Cerebellar nuclear complex (tissue), 1 donor: Measurements from ENCODE around the gene ALKBH7.
"Not testable (repeated sequence)": the region's sequence is repeated elsewhere in the genome, so short reads cannot be mapped to it uniquely, and the experiment has no call there.

Source experiments
- DNase-seq, 2 experiments: peaks; one replicate each; lab custom pipeline; 2025; lab: John Stamatoyannopoulos, UW

ALKBH7 gene

DNA sequence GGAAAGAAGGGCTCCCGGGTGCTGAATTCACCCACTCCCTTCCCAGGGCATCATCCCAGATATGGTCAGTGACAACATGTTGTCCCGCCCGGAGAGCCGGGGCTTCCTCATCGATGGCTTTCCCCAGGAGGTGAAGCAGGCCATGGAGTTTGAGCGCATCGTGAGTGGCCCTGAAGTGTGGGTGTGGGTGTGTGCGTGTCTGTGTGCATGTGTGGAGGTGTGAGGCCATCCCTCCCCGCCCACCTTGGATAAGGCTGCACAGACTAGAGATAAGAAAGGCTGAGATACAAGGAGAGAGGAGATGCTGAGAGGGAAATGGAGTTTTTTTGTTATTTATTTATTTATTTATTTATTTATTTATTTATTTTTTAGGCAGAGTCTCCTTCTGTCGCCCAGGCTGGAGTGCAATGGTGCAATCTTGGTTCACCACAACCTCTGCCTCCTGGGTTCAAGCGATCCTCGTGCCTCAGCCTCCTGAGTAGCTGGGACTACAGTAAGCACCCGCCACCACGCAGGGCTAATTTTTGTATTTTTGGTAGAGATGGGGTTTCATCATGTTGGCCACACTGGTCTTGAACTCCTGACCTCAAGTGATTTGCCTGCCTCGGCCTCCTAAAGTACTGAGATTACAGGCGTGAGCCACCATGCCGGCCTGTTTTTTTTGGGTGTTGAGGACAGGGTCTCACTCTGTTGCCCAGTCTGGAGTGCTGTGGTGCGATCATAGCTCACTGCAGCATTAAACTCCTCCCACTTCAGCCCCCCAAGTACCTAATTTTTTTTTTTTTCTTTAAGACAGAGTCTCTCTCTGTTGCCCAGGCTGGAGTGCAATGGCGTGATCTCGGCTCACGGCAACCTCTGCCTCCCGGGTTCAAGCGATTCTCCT is 27.7 kb downstream of the ALKBH7 start:
- not testable (repeated sequence) for DNase-seq

- no peak for DNase-seq
Measured at GRCh38 chr19:6402058-6402457, 29.5 kb downstream of the ALKBH7 start.

DNA sequence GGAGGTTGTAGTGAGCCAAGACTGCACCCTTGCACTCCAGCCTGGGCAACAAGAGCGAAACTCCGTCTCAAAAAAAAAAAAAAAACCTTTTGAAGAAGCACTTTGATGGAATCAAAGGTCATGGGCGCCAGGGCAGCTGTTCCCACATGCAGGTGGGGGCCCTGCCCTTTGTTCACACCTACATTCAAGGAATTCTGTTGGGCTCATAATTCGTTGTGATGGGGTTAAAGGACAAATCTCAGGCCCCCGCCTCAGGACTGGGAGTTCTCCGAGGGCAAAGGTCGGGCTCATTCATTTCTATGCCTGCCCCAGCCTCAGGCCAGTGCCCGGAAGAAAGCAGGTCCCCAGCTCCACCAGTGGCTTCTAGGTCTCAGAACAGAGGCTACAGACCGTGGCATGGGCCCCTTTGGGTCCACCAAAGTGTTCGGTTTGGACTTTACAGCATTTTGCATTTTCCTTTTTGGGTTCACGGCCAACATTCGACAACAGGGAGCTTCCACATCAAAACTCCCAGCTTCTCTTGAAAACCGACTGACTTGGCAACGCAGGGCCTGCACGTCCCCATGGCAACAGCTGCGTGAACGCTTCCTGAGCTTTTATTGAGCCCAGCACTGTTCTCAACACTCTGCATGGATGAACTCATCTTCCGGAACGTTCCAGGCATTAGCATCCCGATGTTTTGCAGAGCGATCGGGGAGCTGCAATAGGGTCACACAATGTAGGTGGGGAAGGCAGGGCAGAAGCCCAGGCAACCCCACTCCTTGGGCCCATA is 30.4 kb downstream of the ALKBH7 start:
- peak in 1 of 2 experiments; percentile 16 for DNase-seq

GRCh38 chr19:6406401-6406800 is 33.8 kb downstream of the ALKBH7 start:
- no peak for DNase-seq

DNA sequence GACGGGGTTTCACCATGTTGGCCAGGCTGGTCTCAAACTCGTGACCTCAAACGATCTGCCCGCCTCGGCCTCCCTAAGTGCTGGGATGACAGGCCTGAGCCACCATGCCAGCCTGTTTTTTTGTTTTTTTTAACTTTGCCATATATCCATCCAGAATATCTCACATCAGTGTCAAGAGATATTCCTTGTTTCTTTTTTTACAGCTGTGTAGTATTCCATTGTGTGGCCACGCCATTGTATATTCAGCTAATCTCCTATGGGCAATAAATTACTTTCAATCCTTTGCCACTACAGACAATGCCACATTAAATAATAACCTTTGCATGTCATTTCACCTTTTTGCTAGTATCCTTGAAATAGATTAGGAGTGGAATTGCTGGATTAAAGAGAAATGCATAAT is 36.8 kb downstream of the ALKBH7 start:
- no peak for DNase-seq

GRCh38 chr19:6412061-6412446 is 39.5 kb downstream of the ALKBH7 start:
- DNase-seq, result no peak

GRCh38 chr19:6412447-6413091 is 40.0 kb downstream of the ALKBH7 start:
- no peak for DNase-seq

- no peak for DNase-seq
Measured at GRCh38 chr19:6413291-6413690, 40.7 kb downstream of the ALKBH7 start.

- DNase-seq, result no peak
Measured at GRCh38 chr19:6413721-6414643, 41.4 kb downstream of the ALKBH7 start.

GRCh38 chr19:6414793-6415590 is 42.4 kb downstream of the ALKBH7 start:
- DNase-seq, result no peak

DNA sequence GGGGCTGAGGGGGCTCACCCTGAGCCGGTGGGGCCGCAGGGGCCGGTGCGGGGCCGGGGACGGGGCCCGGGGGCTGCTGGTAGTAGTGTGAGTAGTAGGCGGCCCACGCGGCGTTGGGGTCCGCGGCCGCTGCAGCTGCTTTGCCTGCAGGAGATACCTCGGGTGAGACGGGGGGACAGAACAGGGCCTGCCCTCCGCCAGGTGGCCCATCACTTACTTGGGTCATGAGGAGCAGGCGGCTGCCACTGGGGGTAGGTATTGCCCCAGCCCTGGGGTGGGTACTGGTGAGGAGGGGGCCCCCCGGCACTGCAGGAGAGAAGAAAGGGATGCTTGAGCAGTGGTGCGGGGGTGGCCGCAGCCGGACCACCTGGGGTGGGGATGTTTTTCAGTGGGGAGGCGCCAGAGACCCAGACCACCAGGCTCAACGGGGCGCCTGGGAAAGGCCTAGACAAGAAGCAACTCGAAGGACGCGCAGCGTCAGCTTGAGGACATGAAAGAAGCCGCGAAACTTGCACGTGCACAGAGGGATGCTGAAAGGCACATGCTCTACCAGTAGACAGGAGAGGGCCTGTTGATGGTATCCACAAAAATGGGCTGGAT is 43.1 kb downstream of the ALKBH7 start:
- DNase-seq, result no peak

DNA sequence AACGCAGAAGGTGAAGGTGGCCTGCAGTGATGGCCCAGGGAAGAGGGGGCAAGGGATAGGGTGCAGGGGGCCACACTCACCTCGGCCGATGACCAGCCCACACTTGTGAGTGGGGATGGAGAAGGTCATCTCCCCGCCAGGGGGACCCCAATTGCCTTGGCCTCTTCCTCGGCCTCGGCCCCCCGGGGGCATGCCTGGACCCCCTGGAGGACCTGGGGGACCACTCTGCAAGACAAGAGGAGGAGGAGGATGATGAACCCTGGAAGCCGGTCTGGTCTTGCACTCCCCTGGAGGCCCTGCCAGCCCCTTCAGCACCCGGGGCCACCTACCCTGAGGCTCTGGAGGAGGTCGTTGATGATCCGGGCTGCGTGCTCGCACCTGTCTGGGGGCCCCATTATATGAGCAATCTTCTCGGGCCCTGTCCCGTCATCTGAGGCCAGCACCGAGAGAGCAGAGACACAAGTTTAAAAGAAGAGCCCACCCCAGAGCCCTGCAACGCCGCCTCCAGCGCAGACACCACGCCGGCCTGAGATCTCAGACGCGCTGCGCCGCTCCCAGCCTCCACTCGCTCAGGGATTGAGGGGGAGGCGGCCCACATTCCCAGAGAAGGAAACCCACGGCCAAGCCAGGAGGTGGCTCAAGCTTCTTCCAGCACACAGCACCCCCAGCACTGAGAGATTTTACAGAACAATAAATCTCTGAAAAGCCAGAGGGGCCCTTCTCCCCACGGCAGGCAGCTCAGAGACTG is 44.2 kb downstream of the ALKBH7 start:
- no peak for DNase-seq

DNA sequence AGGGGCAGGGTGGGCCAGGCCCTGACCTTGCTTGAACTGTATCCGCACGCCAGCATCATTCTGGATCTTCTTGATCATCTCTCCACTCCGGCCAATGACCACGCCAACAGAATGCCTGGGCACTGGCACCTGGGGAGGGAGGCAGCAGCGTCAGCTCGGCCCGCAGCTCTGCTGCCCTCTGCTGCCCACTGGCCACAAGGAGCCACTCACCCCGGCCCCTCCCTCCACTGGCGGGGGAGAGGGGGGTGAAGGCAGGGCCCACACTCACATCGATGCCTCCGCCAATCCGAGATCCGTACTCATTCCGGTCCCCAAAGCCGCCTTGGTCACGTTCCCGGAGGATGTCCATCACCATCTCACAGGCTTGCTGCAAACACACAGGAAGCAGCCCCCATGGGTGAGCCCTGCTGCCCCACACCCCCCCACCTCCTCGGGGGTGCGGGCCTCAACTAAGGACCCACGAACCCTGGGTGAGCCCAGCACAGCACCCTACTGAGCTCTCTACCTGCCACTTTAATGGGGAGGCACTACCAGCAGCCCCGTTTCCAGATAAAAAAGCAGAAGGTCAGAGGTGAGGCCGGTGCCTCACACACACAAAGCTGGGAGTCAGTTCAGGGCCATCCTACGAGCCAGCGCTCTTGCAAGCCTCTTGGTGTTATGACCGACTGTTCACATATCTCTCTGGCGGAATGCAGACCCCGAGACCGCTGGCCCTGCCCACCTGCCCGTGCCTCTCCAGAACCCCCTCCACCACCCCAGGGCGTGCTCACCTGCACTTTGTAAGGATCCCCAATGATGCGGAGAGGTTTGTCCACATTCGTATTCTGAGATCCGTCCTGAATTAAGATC is 45.3 kb downstream of the ALKBH7 start:
- peak in 1 of 2 experiments; percentile 15 for DNase-seq

GRCh38 chr19:6418562-6418932 is 46.0 kb downstream of the ALKBH7 start:
- no peak for DNase-seq

GRCh38 chr19:6421075-6422014 is 48.8 kb downstream of the ALKBH7 start:
- DNase-seq, result no peak

GRCh38 chr19:6423499-6424194 is 51.1 kb downstream of the ALKBH7 start:
- DNase-seq, result no peak
